GM19372 (cell line): ENCODE data around the gene FAM53B.

Source experiments
- ATAC-seq: cut with Tn5 transposase; IDR thresholded peaks from one replicate; pipeline ENCODE4 v1.9.1; 2021; ENCODE audit warnings: mild to moderate bottlenecking, low read depth, moderate library complexity; ENCODE audit not compliant: unreplicated experiment

FAM53B gene

DNA sequence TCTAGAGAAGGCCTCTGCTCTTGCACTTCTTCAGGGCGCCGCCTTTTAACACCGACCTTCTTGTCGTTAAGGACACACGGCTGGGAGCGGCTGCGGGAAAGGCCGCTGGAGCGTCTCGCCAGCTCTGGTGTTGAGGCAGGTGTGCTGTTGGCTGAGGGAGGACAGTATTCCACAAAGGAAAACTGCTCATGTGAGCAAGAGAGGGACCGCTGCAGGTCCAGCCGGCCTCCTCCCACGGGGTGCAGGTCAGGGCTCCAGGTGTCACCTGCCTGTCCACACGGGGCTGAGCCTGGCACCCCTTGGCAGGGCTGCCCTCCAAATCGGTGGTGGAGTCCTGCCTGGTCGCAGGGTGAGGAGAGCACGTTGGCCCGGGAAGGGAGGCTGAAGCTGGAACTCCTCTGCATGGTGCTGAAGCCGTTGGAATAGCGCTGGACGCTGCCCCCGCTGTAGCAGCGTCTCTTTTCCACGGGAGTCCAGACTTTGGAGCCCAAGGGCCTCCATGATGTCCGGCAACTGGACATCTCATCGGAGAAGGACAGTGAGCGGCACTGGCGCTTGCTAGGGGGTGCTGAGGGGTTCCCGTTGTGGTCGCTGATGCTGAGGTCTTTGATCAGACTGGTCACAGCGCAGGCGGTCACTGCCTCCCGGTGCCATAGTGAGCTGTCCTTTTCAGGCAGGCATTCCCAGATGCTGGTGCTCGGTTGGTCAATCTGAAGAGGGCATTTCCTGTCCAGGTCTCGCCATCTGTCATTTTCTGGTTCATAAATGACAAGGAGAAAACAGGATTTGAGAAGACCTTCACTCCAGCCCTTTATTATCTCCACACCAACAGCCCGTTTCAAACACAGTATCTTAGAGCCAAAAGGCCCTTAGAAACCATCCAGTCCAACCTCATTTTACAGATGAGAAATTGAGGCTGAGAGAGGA, 62.3 kb downstream of the FAM53B start:
- ATAC-seq: no peak

DNA sequence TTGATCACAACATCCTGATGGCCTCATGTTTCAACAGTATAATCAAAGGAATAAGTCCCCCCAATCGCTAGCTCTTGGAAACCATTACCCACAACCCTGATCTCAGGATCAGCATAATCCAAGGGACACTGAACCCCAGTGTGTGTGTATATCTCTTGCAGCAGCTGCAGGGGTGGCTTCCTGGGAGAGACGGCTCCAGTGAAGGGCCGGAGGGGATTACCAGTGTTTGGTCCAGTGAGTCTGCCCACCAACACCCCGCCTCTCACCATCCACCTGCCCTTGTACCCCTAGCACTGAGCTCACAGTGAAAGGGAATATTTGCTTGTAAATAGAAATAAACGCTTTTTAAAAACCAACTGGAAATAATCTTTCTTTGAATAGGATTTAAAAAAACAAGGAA, 63.1 kb downstream of the FAM53B start:
- ATAC-seq: no peak

DNA sequence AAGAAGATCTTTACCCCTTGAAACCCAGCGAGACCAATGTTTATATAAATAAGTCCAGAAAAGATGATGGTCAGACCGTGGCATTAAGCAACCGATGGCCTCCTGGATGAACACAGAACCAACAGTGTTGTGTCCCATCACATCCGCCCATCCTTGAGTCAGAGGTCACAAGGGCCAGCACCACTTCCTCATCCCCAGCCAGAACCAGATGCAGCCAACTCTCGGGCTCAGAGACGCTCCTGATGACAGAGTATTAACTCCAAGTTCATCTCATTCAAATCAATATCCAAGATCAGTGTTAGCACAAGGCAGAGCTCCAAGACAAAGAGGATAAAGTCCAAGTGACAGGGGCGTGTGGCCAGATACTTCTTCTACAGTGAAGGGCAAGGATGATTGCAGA, 63.5 kb downstream of the FAM53B start:
- ATAC-seq: no peak

DNA sequence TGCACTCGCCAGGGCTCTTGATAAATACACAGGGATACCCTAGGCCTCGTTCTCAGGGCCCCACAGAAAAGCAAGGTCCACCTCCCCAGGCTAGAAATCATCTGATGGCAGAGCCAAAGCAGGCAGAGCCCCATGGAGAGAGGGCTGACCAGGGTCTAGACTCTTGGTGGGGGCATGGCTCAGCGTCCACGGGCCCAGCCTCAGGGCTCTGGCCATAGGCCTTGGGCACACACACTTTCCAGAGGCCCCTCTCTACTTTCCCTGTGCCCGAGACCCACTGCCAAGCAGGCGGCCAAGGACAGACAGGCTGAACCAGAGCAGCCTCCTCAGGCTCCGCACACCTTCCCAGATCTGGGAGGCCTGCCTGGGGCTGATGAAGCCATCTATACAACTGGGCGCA, 64.8 kb downstream of the FAM53B start:
- ATAC-seq: no peak

DNA sequence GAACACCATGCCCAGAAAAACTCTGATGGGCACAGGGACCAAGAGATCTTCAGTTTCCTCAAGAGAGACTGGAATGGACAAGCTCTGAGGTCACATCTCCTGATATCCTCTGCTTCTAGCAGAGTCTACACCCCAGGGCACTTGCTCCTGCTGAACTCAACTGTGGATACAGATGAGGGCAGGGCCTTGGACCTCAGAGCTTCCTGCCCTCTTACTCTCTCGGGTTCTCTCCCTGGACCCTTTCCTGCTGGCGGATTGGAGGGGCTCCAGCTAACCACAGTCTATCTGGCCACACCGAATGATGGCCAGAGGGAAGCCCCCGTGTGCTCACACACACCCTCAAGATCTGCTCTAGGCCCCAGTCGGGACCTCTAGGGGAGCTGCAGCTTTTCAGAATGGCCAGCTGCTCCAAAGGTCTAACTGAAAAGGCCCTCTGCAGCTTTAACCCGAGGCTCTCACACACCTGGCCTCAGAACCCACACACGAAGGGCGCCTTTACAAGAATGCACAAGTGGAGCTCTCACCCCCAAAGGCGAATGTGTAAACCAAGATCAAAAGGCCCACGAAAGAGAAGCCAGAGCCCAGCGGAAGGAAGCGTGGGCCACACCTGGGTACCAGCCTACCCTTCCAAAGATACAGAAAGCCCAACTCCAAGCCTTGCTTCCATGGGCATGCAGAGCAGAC, 65.5 kb downstream of the FAM53B start:
- ATAC-seq: no peak

DNA sequence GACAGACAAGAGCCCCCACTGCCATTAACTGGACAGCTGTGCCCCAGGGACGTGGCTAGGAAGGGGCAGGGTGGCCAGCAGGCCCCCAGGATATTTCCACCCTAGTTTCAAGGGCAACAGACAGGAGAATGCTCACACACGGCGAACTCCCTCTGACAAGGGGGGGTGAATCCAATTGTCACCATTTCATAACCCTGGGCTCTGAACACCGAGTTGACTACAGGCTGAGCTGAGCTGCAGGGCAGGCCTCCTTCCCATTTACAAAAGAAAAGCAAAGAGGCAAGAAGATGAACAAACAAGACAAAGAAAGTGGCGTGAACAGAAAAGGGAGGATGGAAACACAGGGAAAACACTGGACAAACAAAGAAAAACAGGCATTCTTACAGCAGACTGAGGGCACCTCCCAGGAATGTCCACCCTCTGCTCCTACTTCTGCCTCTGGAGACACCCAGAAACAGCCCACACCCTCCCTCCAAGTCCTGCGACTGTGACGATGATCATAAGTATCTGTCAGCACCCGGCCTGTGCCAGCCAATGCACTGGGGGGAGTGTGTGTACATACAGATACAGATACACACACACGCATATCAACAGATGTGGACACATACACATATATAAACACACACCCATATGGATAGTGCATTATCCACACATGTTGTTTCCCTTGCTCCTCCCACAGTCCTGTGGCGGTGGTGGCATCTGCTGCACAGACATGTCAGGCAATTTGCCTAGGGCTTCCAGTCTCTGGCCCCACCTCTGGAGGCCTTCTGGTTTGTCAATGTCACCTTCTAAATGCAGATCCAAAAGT, 66.2 kb downstream of the FAM53B start:
- no peak for ATAC-seq

DNA sequence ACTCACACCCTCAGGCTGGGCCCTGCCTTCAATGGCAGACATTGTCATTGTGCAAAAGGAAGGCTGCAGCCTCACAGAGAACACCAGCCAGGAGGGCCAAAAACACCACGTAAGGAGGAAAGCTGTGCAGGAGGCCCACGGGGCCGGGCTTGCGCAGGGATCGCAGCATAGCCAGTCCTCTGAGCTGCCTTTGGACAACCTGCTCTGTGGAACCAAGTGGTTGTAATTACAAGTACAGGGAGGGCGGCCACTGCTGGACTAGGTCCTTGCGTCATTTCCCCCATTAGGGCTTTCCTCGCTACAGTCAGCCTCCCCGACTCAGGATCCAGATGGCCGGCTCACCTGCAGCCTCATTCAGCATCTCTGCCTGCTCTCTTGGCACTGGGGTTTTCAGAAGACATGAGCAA, 66.9 kb downstream of the FAM53B start:
- ATAC-seq: no peak

DNA sequence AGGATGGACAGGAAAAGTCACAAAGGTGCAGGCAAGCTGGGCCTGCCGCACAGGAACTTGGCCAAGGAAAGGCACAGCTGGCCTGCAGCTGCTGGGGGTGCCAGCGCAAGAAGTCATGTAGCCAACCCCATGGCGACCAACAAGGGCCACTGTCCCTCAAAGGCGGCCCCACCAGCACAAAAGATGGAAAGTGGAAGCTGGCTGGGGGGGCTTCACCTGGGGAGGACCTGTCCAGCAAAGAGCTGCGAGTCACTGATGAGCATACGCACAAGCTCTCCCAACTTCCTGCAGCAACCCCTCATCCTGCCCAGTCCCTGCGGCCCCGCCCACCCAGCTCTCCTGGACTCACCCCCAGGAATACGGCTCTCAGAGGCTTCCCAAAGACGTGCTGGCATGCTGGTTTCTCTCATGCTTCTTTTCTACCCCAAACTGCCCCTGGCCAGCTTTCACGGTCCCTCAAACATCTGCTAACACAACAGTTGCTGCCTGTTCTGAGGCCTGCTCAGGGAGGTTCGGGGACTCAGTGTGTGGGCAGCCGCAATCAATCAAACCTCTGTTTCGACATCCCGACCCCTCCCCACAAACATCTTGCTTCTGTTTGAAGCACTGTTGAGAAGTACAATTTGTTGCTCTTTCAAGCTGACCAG, 67.6 kb downstream of the FAM53B start:
- no peak for ATAC-seq

DNA sequence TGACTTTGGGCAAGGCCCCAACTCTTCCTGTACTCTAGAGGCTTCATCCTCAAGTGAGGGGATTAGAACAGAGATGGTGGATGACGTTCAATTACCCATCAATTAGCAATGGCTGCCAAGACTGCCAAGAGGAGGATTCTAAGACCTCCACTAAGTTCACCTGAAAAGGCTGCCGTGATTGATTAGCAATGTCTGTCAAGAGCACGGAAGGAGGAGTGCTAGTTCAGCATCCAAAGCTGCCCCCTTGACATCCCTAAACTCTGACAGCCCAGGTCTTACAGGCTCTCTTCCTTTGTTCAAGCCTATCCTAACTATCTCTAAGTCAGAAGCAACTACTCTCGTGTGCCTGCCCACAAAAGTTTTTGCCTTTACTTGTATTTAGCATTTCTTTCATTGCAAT, 68.4 kb downstream of the FAM53B start:
- ATAC-seq: no peak

DNA sequence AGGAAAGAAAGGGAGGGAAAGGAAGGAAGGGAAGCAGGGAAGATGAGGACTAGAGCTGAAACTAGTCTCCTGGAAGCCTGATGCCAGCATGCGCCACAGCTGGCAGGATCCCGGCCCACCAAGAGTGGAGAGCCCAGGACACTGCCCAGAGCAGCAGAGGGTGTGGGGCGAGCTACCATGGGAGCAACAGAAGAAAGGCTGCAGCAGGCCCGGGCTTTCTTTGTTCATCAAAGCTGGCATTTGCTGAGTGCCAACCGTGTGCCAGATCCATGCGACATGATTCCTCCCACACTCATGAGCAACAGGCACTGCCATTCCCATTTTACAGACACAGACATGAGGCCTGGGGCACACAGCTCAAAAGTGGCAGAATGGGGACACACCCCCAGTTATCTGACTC, 68.9 kb downstream of the FAM53B start:
- no peak for ATAC-seq

DNA sequence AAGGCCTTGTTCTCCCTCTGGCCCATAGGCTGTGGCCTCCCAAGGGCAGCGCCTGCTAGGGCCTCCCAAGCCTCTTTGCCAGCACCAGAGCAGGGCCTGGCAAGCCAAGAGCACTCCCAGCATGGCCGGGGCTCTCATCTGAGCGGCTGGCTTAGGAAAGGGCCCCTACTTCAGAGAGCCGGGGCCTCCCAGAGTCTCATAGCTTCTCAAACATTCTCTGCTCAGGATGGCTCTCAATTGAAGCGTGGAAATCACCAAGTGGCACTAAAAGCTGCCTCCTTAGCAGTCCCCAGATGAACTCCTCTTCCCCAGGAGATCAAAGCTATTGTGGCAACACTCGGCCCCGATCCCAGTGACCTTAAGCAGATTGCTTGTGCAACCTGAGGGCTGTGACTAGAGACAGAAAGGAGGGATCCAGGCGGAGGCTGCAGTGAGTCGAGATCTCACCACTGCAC, 69.4 kb downstream of the FAM53B start:
- no peak for ATAC-seq

DNA sequence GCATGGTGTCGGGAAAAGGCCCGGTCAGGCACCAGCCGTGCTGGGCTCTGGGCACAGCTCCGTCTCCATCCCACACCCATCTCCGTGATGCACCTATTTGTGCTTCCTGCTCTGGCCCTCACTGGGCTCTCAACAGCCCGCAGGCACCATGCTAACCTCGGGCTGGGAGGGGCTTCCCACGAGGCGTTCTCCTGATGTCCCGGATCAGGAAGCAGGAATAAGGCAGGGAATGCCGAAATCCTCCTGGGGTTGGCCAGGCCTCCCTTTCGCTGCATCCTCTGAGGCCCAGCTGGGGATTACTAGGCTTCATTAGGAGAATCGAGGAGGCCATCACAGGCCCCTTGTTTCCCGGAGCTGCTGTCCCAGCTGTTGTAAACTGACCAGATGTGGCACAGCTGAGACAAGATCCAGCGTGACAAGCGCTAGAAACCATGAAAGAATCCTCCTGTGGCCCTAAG, 72.0 kb downstream of the FAM53B start:
- ATAC-seq: no peak

DNA sequence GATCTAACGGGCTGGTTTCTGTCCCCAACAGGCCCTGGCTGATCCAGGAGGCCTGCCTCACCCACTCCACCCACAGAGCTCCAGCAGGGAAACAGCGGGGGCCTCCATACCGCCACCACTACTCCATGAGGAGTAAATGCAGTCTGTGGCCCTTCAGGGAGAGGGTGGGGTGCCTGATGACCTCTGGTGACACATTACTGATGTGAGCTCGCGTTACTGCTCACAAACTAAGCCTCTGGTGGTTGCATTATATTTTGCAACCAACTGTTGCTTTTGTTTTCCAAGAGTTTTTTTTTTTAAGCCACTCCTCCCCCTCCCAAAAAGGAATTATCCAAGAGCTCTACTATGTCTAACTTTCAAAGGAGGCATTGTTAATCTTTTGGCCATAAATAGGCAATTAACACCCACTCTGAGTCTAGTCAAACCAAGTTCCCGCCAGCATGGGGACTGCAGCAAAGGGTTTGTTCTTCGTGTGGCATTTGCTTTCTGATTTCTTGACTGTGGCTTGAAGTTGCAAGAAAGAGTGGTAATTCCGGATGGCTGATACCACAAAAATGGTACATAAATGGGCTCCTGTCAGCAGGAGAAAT, 72.6 kb downstream of the FAM53B start:
- no peak for ATAC-seq

DNA sequence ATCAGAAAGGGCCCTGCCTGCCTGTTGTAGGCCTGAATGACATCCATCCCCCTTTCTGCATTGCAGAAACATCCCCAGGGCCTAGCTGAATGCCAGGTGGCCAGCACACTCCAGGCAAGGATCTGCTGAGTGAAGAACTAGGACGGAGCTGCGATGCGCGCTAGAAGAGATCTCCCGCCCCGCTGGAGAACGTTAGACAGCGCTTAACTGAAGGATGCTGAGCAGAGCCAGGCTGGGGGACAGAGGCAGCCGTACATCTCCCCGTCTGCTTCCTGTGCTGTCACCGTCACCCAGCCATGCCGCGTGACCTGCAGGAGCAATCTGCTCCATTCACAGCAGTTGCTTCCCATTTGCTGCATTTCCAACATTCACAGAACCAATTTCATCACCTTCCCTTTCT, 73.3 kb downstream of the FAM53B start:
- ATAC-seq: no peak

DNA sequence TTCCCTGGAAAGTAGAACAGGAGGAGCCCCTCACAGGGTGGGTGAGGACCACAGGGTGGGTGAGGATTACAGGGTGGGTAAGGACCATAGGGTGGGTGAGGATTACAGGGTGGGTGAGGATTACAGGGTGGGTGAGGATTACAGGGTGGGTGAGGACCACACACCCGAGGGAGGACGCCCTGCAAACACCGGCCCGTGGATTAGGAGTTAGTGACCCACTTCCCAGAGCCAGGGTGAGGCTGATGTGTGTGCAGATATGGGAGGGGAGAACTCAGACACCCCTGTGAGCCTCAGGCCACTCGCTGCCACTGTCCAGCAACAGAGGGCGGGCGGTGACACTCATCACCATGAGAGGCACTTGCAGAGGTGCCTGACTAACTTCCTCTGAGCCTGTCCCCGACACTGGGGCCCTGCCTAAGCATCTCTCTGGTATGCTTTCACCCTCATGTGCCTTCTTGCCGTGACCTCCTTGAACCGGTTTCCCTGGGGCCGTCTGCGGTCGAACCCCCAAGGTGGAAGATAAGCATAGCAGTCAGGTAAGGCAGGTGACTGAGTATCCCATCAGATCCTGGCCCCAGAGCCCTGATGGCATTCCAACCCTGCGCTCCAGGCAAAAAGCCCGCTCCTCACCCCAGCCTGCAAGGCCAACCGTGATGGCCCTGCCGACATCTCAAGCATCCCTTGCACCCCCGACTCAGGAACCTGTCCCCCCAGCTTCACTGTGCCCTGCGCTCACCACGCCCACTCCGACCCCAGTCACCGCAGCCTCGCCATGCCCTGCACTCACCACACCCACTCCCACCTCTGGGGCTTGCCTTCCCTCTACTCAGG, 74.1 kb downstream of the FAM53B start:
- no peak for ATAC-seq

DNA sequence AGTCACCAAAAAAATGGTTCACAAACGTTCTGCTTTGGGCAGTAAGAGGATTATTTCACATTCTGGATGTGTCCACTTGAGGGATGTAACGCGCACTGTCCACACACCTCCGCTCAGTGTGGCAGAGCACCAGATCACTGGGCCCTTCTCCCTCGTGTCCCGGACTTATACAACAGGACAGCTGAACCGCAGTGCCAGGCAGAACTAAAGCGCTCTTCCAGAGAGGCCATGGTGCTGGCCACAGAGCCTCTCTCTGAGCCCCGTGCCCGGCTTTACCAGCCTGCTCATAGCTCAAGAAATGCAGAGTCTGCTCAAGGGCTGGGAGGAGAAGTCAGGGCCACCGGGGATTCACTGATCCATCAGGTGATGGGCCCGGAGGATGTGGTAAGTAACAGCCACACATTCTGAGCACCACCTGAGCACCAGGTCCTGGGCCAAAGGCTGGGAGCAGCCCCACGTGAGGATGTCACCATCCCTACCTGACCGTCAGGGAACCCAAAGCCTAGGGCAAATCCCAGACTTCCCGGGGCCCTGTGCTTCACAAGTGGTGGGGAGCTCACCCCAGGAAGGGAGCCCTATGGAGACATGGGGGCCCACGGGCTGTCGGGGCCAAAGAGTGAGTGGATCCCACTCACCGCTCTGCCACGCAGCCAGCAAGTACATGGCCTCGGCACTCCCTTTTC, 74.9 kb downstream of the FAM53B start:
- ATAC-seq: no peak

DNA sequence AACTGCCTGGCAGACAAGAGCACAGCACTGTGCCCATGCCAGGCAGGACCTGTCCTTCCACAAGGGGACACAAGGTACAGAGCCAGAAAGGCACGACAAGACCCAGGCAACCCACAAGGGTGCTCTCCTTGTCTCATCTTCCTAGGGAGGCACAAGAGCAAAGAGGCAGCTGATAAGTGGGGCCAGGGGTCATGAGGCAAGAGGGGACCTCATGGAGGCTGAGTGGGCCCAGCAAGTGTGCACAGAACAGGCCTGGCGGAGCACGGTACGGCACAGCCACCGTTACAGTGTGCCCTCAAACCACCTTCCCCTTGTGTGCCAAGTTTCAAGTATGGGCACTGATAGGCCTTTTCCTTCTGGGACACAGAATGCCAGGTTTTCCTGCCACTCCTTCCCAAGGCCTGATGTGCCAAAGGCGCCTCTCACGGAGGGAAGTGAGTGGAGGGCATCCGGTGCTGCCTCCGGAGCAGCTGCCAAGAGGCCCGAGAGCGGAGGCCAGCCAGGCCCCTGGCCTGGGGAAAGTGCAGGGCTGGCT, 75.6 kb downstream of the FAM53B start:
- no peak for ATAC-seq
